ENCODE data around the gene SLC9A5.
A peak's percentile ranks its signal among the peaks of the same experiment; 100 is the strongest.

SLC9A5 gene

DNA sequence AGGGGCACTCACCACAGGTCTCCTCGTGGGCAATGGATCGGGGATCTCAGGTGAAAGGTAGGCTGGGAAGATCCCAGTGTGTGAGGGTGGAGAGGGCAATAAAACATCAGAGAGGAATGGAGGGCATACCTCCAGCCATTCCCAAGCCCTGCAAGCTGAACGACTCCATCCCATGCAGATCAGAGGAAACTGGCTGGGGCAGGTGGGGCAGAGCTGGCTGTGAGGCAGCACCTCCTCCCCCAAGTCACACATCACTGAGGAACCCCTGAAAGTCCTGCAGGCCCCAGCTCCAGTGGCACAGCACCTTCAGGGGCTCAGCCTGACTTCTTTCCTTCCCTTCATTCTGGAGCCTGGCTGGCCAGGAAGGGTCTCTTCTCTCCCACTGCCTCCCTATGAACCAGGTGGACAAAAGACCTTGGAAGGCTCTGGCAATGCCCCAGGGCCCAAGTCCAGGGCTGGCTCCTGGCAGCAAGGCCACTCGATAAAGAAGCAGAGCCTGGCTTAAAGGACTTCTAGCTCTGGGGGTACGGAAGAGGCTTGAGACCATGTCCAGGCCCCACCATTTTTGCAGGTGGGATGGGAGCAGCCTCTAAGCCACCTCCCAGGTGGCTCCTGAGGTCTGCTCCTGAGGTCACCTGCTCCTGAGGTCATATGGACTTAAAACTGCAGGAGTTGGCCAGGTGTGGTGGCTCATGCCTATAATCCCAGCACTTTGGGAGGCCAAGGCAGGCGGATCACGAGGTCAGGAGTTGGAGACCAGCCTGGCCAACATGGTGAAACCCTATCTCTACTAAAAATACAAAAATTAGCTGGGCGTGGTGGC lies 35.4 kb upstream of the SLC9A5 start:
- no peak for DNase-seq

DNA sequence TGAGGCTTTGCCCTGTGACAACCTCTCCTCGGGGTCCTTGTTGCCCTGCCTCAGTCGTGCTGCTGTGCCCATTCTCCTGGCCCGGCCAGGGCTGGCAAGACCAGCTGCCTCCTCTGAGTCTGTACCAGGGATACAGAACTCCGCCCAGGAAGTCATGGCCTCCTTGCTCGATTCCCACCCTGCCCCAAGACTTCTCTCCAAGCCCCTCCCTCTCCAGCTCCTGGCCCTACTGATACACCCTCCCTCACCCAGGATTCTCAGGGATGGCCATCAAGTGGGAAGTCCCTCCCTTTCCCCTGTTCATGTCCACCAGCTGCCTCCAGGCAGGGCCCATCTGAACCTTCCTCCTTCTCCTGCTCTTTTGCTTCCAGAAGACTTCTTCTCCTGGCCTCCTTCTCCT lies 33.1 kb upstream of the SLC9A5 start:
- no peak for DNase-seq

DNA sequence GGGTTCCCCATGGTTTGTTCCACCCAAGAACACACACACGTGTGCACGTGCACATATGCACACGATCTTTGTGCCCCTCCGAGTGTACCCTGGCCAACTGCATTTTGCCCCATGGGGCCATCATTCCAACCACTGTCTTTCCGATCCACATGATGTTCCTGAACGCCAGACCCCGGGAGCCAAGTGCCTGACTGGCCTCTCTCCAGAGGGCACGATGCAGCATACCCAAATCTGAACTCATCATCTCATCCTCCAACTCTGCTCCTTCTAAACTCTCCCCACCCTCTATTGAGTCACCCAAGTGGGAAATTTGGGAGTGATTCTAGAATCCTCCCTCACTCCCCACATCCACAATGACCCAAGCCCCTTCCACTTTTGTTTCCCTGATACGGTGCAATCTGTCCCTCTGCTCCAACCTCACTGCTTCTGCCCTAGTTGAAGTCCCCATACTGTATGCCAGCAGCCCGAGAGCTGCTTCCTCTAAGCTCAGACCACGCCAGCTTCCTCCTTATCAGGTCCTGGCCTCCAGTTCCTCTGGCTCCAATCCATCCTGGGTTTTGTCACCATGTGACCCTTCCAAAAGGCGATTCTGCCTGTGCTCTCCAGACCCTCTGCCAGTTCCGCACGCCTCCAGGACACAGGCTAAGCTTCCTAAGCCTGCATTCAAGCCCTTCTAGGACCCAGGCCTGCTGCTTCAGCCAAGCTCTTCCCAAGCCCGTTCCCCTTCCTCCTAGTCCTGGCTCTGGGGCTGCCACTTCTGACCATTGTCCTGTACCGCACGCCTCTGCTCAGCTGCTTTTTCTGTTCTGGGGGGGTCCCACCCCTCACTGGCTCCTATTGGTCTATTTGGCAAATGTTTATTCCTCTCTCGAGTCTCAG lies 31.9 kb upstream of the SLC9A5 start:
- DNase-seq, result no peak

DNA sequence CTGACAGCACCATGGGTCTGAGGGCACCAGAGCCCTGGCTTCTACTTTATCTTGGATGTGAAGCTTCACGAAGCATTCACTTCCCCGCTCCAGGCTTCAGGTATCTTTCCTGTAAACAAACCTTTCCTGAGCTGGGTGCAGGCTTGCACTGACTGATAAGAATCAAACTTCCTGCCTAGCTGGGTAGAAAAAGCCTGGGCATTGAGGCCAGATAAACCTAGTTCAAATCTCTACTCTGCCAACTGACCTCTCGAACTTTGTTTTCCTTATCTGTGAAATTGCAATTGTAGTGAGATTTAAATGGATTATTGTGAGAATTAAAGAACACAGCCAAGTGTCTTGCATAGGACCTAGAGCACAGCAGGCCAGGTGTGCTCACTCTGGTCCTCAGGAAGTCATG lies 24.8 kb upstream of the SLC9A5 start:
- DNase-seq, result no peak

DNA sequence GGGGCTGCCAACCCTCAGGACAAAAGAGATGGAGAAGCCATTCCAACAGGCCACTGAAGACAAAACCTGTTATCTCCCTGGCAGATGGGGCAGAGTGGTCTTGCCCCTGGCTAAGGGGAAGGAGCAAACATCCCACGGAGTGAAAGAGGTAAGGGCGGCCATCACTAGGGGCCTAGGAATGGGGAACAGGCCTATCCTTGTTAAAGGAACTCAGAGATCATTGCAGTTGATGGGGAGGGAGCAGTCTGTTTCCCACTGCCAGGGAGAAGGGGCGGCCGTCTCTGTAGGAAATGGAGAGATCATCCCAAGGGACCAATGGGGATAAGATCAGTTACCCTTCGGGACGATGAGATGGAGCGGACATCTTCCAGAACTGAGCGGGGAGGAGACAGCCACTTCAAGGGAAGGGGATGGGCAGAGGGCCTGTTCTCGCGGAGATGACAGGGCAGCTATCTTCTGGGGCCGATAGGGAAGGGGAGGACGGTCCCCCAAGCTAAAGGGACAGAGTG lies 22.4 kb upstream of the SLC9A5 start:
- no peak for DNase-seq

DNA sequence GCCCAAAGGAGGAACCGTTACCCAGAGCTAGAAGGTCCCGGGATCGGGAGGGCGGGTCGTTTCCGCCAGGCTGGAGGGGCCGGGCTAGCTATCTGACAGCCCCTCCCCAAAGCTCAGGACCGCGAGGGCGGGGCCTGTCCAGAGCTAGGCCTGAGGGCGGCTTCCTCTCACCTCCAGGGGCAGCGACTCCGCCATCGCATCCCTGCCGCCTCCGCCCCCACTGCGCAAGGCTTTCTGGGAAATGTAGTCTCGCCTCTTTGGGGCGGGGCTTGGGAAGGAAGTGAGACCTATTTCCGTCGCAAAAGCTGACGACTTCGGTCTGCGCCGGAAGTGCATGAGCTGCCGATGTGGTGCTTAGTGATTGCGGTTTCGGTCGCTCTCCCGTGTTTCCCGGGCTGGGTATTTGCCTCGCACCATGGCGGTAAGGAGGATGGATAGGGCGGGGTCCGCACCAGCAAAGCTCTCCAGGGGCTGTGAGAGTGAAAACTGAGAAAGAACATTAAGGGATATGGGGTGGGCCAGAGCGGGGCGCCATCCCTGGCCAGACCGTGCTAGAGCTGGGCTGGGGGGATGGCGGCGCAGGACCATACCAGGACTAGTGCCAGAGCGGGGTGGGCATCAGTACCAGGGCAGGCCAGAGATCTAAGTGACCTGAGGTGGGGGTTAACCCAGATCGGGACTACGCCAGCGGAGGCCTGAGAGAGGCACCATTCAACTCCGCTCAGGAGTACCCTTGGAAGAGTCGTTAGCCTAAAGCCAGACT lies 21.8 kb upstream of the SLC9A5 start, which contains the start of gene TMEM208:
TSS of gene TMEM208 (plus strand) at position 327 of the 763 bp plus-strand sequence. CDS start at position 416, 89 bp downstream.
- DNase-seq, result peak; percentile 98

DNA sequence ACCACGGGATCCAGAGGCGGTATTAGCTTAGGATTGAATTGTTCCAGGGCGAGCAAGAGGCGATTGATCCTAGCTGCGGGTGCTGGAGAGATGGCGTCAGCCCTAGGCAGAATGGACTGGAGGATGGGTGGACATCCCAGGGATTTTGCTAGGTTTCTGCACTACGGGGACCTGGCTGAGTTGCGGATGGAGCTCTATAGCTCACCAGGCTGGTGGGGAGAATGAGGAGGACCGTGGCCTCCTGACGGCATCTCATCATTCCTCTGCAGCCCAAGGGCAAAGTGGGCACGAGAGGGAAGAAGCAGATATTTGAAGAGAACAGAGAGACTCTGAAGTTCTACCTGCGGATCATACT lies 21.2 kb upstream of the SLC9A5 start:
- DNase-seq, result no peak

DNA sequence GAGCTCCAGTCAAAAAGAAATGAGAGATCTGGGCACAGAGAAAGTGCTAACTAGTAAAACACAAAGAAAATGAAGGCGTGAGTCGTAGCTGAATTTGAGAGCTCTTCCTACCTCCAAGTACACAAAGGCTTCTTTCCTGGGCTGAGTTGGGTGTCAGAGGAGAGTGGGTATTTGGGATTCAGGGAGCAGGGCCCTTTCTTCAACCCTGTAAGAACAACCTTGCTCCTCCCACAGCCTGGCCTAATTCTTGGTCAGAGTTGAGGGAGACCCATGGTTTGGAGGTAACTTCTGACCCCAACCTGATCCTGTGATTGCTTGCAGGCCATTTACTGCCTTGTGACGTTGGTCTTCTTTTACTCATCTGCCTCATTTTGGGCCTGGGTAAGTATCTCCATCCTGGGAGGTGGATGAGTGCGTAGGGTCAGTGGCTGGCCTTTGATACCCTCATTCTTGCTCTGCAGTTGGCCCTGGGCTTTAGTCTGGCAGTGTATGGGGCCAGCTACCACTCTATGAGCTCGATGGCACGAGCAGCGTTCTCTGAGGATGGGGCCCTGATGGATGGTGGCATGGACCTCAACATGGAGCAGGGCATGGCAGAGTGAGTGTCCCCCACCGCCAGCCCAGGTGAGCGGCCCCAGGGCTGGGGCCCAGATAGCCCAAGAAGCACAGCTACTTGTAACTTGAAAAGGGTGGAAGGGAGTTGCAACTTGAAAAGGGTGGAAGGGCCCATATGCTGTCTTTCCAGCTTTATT lies 20.6 kb upstream of the SLC9A5 start:
- DNase-seq, result no peak

DNA sequence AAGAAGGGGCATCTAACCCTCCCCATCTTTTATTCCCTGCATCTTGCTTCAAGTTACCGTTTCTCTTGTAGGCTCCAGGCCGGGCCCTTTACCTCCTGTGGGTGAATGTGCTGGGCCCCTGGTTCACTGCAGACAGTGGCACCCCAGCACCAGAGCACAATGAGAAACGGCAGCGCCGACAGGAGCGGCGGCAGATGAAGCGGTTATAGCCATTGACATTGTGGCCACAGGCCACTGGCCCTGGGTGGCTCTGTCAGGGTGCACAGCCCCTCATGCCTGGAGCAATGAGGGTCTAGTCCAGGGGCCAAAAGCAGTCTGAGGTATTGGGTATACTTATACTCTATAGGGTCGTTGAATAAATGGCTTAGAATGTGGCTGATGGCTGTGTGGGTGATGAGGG lies 19.9 kb upstream of the SLC9A5 start:
- DNase-seq, result no peak

DNA sequence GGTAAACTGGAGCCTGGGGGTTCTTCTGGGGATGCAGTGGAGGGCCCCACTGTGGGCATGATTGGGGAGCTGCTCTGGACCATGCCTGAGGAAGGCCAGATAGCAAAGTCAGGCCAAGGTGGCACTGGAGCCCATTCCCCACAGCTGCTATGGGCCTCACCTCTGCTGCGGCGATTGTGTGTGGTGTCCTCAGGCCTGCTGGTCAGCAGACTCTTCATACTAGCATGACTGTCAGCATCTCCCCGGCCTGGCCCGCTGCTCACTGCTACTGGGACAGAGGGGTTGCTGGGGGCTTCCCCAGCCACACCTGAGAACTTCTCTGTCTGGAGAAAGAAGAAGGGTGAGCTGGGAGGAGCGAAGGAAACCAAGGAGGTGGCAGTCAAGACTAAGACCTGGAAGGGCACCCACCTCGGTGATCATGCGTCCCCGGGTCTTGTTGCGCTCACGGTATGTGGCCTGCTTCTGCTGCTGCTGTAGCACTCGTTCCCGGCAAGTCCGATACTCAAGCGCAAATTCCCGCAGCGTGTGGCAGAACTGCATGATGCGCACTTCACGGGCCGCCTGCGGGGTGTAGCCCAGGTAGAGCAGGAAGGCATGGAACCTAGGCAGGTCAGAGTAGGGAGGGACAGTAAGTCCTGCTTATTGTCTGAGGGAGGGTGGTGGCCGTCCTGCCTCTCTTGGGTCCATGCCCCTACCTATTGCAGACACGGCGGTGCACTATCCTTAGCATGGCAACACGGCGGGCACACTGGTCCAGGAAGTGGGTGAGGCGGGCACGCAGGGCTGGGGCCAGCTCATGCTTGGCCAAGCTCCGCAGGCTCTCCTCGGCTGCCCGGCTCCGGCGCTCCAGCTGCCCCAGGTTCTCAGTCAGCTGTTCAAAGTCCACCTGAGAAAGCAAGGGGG lies 18.6 kb upstream of the SLC9A5 start:
- DNase-seq, result no peak

DNA sequence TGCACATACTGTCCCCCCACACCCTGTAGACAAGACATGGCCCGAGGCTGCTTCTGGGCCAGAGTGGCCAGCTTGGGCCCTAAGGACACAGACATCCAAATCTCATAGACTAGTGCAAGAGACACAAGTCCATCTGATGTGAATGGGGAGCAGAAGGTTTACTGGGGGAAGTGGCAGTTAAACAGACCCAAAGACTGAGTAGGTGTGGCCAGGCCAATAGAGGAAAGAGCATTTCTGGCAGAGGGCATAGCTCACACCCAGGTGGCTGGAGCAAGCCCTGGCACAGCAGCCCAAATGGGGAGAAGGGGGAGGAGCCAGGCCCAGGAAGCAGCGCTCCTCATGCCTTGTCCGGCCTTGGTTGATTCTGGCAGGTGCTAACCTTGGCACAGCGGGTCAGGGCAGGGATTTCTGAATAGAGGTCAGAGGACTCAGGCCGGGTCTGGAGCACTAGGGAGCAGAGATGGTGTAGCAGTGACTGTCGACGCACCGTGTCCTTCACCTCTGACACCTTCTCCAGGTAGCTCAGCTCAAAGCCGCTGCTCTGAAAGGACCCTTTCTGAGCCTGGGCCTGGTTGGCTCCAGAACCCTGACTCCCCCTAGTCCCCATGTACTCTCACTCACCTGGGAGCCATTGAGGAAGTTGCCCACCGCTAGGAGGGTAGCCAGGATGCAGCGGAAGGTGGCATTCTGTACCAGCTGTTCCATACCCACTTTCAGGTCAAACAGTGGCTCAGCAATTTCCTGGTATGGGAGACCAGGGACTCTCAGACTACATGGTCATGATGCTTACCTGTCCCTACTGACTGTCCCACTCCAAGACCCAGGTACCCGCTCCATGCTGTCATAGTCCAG lies 17.7 kb upstream of the SLC9A5 start:
- DNase-seq, result no peak

DNA sequence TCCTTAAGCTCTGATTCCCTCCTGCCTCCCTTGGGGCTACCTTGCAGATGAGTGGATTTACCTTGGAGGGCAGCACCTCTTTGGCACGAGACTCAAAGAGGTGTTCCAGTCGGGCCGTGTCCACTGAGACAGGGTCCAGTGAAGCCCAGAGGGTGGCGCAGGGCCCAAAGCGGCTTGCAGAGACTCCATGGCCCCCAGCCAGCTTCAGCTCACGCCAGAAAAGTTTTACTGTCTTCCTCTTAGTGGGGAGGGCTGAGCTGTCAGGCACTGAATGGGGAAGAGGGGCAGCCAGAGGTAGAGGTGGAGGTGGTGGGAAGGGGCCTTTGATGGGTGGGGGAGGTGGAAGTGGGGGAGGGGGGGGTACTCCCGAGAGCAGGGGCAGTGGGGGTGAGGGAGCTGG lies 15.2 kb upstream of the SLC9A5 start:
- no peak for DNase-seq

DNA sequence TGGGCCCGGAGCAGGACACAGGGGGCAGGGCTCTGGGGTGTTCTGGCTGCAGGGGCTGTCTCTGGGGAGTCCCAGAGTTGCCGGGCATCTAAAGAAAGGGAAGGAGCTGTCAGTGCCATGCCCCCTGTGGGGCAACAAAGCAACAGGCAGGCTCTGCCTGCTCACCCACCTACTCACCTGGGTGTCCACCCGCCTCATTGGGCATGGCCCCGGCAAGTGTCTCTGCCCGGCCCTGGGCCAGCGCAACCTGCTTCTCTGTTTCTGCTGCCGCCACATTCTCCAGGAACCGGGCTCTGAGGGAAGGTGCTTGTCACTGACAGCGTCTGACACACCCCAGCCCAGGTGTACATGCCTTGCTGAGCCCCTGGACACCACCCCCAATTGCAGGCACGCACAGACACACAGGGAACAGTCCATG lies 14.6 kb upstream of the SLC9A5 start:
- DNase-seq, result no peak

DNA sequence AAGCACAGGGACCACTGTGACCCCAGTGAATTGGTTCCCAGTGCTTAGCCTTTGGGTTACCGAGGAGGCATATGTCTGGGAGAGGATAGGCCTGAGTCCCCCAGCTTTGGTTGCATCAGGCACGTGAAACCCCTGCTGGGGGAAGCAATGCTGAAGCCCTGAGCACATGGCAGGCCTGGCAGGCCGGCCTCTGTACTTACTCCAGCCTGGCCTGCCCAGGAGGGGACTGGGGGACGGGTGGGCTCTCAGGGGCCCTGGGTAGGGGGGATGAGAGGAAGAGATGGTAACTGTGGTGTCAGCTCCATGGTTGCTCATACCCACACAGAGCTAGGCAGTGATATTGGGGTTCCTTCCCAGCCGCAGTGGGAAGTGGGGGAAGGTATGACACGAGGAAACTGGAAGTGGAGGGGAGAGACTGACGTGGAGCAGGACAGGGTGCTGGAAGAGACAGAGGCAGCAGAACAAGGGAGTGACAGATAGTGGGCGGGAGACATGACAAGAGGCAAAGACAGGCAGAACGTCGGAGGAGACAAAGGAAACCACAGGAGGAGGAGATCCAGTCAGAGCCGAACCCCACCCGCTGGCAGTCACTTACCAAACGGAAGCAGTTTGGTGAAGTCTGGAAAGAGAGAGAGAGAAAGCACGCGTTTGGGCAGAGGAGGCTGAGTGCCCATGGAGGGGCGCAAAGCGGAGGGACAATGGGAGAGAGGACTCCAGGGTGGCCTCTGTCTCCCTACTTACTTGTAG lies 12.8 kb upstream of the SLC9A5 start:
- DNase-seq, result no peak

DNA sequence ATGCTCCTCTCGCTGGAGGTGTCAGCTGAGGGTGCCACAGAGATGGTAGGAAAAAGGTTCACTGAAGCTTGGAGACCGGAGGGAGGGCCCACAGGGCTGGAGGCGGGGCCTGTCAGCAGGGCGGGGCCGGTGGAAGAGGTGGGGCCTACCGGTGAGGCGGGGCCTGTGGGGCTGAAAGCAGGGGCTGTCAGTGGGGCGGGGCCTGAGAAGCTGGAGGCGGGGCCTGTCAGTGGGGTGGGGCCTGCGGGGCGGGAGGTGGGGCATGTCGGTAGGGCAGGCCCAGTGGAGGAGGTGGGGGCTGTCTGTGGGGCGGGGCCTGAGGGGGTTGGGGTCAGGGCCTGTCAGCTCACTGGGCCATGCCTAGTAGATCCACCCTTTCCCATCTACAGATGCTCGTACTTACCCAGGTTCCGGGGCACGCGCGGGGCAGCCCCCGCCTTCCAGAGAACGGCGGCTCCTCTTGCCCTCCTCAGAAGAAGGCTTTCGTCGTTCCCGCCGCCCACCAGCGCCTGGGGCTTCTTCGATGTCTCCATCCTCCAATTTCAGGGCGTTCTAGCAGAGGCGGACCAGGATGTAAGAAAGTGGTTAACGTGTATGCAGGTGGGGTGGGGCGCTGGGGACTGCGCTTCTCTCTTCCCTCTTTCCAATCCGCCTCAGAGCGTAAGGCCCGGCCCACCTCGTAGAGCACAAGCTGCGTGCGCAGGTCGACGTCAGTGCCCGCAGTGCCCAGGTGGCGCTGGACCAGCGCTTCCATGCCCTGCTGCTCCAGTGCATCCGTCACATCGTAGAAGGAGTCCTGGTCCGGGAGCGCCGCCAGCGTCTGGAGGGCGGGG lies 12.0 kb upstream of the SLC9A5 start:
- DNase-seq, result peak; percentile 70

DNA sequence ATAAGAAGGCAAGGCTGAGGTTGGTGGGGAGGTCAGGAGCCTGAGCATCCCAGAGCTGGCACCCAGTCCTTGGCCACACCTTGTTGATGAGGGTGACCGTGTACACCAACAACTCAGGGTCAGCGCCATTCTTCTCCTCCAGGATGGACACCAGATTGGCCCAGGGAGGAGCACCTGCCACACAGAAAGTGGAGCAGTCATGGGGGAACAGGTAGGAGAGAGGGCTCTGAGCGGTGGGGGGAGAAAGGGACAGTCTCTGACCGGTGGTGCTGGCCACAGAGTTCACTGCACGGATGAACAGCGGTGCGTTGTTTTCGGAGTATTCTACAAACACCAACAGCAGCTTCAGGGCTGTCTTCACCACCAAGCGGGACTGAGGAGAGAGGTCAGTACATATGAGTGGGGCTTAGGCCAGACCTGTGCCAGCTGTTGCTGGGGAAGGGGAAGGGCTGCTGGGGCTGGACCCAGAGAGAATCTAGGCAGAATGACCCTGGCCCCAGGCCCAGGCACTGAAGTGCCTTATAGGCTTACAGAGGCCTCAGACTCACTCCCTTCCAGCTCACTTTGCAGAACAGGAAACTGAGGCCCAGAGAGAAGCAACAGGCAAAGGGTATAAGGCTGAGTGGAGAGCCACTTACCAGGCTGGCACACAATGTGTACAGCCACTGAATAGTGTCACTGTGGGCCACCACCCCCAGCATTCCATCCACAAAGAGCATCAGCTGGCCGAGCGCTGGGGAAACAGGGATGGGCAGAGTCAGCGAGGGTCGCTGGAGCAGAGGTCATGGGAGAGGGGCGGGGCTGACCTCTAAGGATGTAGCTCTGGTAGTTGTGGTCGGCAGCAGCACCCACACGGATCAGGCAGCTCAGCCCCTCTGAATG lies 11.1 kb upstream of the SLC9A5 start:
- DNase-seq, result no peak

DNA sequence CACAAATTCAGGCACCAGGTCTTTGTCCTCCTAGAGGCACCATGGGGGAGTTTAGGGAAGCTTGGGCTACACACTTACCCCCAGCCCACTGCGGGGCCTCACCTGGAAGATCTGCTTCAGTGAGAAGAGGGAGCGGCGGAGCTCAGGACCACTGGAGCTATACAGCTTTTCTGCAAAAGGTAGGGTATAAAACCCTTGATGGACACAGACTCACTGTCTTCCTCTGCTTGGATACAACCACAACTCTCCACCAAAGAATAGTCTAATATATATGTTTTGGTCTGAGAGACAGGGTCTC lies 10.6 kb upstream of the SLC9A5 start:
- no peak for DNase-seq

Measured in DMS53 (cell line).